Body of pancreas (tissue), 4 donors: ENCODE measurements around the gene IFFO2. TPM values are rescaled to one million over a fixed set of nuclear protein-coding genes. Genes with fewer than 3 reads are reported as not detected.

ENCODE experiments used
- ATAC-seq: fragments of 150-250 bp; one replicate; pipeline ENCODE4 v1.9.1; 2016
- DNase-seq, 4 donors: peaks; one replicate each; pipeline ENCODE4 v3.0.0-alpha.2; 2019
- H3K27ac ChIP-seq, 4 donors: fragments of 200-600 bp; sonication (generic); 1 replicate in 3 of 4; 2 replicates in 1 of 4; pipeline versions ENCODE4 v1.5.1 to v1.6.1; 2016 to 2019; ENCODE audit warnings: mild to moderate bottlenecking in 1 of 4, mixed read lengths in 1 of 4, moderate library complexity in 1 of 4
- H3K27me3 ChIP-seq, 2 donors: fragments of 200-600 bp; sonication (generic); one replicate each; pipeline ENCODE4 v1.6.0; 2016; ENCODE audit warnings: mild to moderate bottlenecking in 1 of 2
- H3K36me3 ChIP-seq, 2 donors: fragments of 200-600 bp; sonication (generic); replicated peaks in 1 of 2; 2 replicates each; pipeline ENCODE4 v1.5.1; 2016; ENCODE audit warnings: low read depth in 2 of 2; ENCODE audit not compliant: insufficient read depth in 1 of 2
- H3K4me1 ChIP-seq: fragments of 200-600 bp; sonication (generic); one replicate; pipeline ENCODE4 v1.6.0; 2016
- H3K4me3 ChIP-seq, 2 donors: fragments of 200-600 bp; sonication (generic); 1 replicate in 1 of 2; 2 replicates in 1 of 2; pipeline ENCODE4 v1.5.1; 2016 to 2019
- H3K9me3 ChIP-seq, 3 donors: fragments of 200-600 bp; sonication (generic); 1 replicate in 2 of 3; 2 replicates in 1 of 3; pipeline ENCODE4 v1.5.1; 2016
- CTCF ChIP-seq, 7 experiments: fragments of 450-650 bp in 4 of 7; fragments of 200-600 bp in 3 of 7; sonication (generic) in 3 of 7; IDR thresholded peaks; one replicate each; pipeline ENCODE4 v1.5.1; 2016 to 2019; ENCODE audit warnings: antibody characterized with exemption in 7 of 7
- POLR2A ChIP-seq, 3 donors: fragments of 450-650 bp; IDR thresholded peaks; one replicate each; pipeline ENCODE4 v1.6.1; 2016; ENCODE audit warnings: antibody characterized with exemption in 3 of 3, mild to moderate bottlenecking in 2 of 3
- WGBS, 2 donors: methylation state at CpG; one replicate each; pipeline ENCODE4 v1.1.5; 2017; 5-methylcytosine and 5-hydroxymethylcytosine counted together
- intact Hi-C: fragments of 100-400 bp; cut with DNase I; formaldehyde crosslinking; loops from one replicate; pipeline ENCODE4 v1.15.1; 2023
- total RNA-seq, 2 donors: library from RNA; depleted of rRNA; stranded (reverse); fragments of >200 nt; gene quantifications; one replicate each; pipeline ENCODE4 v1.1.0, GENCODE V29; 2016

The IFFO2 gene
- total RNA-seq, 2 donors from 2014 or later: 23.1 to 219 TPM

DNA sequence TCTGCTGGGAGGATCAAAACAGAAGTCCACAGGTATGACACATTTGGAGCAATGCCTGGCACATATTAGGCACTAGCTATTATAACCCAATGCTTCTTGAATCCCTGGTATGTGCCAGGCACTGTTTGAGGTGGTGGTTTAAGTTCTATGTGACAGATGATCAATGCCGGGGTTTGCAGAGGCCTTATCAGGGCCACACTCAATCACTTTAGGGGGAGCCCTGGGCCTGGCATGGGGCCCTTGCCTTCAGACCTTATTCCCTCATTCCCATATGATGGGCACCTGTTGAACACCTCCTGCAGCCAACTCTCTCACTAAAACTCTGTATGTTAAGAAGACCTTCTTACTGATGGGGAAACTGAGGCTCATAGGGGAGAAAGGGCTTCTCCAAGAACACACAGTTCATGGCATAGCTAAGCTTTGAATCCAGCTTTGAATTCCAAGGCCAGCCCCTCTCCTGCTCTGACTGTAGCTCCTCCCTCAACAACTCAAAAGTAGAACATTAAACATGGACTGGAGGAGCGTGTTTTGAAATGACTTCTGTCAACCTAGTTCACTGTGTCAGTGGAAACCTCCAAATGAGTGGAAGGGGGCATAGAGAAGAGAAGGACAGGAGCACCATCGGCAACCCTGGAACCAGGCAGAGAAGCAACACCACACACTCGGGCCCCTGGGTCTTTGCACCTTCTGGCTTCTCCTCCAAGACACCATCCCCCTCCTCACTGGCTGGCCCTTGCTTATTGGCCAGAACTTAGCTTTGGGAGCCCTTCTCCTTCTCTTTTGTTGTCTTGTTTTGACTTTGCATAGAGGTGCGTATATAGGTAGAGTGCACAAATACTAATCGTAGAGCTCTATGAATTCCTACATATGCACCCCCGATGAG is 6.6 kb upstream of the IFFO2 start:
- no peak overlapping the region for H3K4me3 ChIP-seq
- WGBS, 2 donors: 41 to 67% methylated on average over 7 of the region's 7 CpGs
- no peak for TF ChIP-seq CTCF (IDR thresholded peaks at IDR 0.05)
- TF ChIP-seq POLR2A (IDR thresholded peaks at IDR 0.05): peak in 1 of 3 donors; percentile 3
- ATAC-seq: peak; percentile 63
- H3K9me3 ChIP-seq: no peaks in the 10 kb centered on the region
- peaks cover 40% of the 10 kb centered on the region for H3K4me1 ChIP-seq
- H3K27ac ChIP-seq: peak overlapping the region; percentile 50 to 77 (median 72)
- H3K36me3 ChIP-seq: no peaks in the 10 kb centered on the region
- intact Hi-C loops: no loop called here
- no peaks in the 10 kb centered on the region for H3K27me3 ChIP-seq
- DNase-seq: peak in 2 of 4 donors; percentile 31 to 45

- peak overlapping the region; percentile 50 to 77 (median 72) for H3K27ac ChIP-seq
- intact Hi-C loops: no loop called here
Measured at GRCh38 chr1:18962121-18962721, 5.7 kb upstream of the IFFO2 start.

GRCh38 chr1:18960821-18961220 is 4.3 kb upstream of the IFFO2 start:
- H3K27ac ChIP-seq: peak overlapping the region in 2 of 4 donors; percentile 71 to 72
- TF ChIP-seq POLR2A (IDR thresholded peaks at IDR 0.05) (no peak), CTCF (IDR thresholded peaks at IDR 0.05) (no peak)
- 55 to 72% methylated on average over 3 of the region's 3 CpGs for WGBS, 2 donors
- intact Hi-C loops: no loop called here
- H3K4me3 ChIP-seq: no peak overlapping the region
- no peaks in the 10 kb centered on the region for H3K9me3 ChIP-seq
- DNase-seq (peak in 1 of 4 donors; percentile 1), ATAC-seq (no peak)
- H3K4me1 ChIP-seq: peaks cover 47% of the 10 kb centered on the region
- H3K27me3 ChIP-seq: no peaks in the 10 kb centered on the region
- no peaks in the 10 kb centered on the region for H3K36me3 ChIP-seq

More at GRCh38 chr1:18962121-18962721, 5.7 kb upstream of the IFFO2 start:
- no peaks in the 10 kb centered on the region for H3K36me3 ChIP-seq
- no peaks in the 10 kb centered on the region for H3K9me3 ChIP-seq
- no peak for TF ChIP-seq POLR2A (IDR thresholded peaks at IDR 0.05)
- no peak for TF ChIP-seq CTCF (IDR thresholded peaks at IDR 0.05)
- H3K4me3 ChIP-seq: no peak overlapping the region
- H3K4me1 ChIP-seq: peaks cover 47% of the 10 kb centered on the region
- 70 to 73% methylated on average over 5 to 9 of the region's 9 CpGs for WGBS, 2 donors
- no peaks in the 10 kb centered on the region for H3K27me3 ChIP-seq
- ATAC-seq (peak; percentile 37), DNase-seq (peak in 3 of 4 donors; percentile 30 to 53 (median 52))

DNA sequence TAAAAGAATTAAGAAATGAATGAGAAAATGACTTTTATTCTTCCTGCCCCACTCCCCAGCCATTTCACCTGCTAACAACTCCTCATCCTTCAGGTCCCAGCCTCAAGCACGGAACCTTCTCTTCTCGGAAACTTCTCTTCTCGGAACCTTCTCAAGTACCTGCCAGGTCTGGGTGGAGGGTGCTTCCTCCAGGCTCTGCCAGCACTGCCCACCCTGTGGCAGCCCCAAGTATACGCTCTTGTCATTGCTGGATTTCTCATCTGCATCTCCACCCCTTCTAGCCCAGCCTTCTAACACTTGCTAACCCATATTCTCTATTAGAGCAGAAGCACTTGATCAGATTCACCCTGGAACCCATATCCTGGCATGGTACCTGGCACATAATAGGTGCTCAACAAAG is 3.9 kb upstream of the IFFO2 start:
- H3K27me3 ChIP-seq: no peaks in the 10 kb centered on the region
- no peaks in the 10 kb centered on the region for H3K9me3 ChIP-seq
- no peak for TF ChIP-seq POLR2A (IDR thresholded peaks at IDR 0.05)
- TF ChIP-seq CTCF (IDR thresholded peaks at IDR 0.05): no peak
- H3K4me3 ChIP-seq: no peak overlapping the region
- H3K4me1 ChIP-seq: peaks cover 43% of the 10 kb centered on the region
- ATAC-seq: no peak
- no peaks in the 10 kb centered on the region for H3K36me3 ChIP-seq
- intact Hi-C loops: no loop called here
- DNase-seq: no peak
- WGBS, 2 donors: 95 to 96% methylated on average over 4 of the region's 4 CpGs
- peak overlapping the region in 1 of 4 donors; percentile 30 for H3K27ac ChIP-seq
